Urothelium cell line (cell line): ENCODE data around the gene OS9.
A peak's percentile ranks its signal among the peaks of the same experiment; 100 is the strongest.

Source experiments
- DNase-seq: peaks from one replicate; pipeline ENCODE4 v3.0.0; 2011; ENCODE audit warnings: low spot score, mixed read lengths
- FAIRE-seq: peaks from 2 replicates; lab custom pipeline; 2011; peaks lifted over from hg19 to GRCh38; lab: Jason Lieb, UNC

Gene OS9

GRCh38 chr12:57735952-57736740, 42.2 kb downstream of the OS9 start:
- FAIRE-seq (peak; percentile 13), DNase-seq (peak; percentile 70)

- DNase-seq (no peak), FAIRE-seq (no peak)
Observed at GRCh38 chr12:57736741-57737466, 43.0 kb downstream of the OS9 start.

GRCh38 chr12:57737467-57738460, 43.8 kb downstream of the OS9 start:
- DNase-seq (peak; percentile 52), FAIRE-seq (no peak)

- FAIRE-seq (no peak), DNase-seq (peak; percentile 60)
Observed at GRCh38 chr12:57738661-57739237, 44.8 kb downstream of the OS9 start, which contains the start of gene AGAP2. Gene AGAP2 (minus strand): TSS chr12:57738742. CDS start chr12:57738246, 496 bp downstream.

- DNase-seq (no peak), FAIRE-seq (no peak)
Observed at GRCh38 chr12:57739387-57739786, 45.5 kb downstream of the OS9 start.

- DNase-seq: no peak
- no peak for FAIRE-seq
Observed at GRCh38 chr12:57739914-57740538, 46.1 kb downstream of the OS9 start.

- DNase-seq (no peak), FAIRE-seq (no peak)
Observed at GRCh38 chr12:57740656-57741412, 46.9 kb downstream of the OS9 start.

GRCh38 chr12:57741413-57741789, 47.5 kb downstream of the OS9 start:
- no peak for FAIRE-seq

GRCh38 chr12:57741844-57742738, 48.2 kb downstream of the OS9 start:
- DNase-seq (no peak), FAIRE-seq (no peak)

More at GRCh38 chr12:57741413-57741789, 47.5 kb downstream of the OS9 start:
- no peak for DNase-seq

- no peak for FAIRE-seq
- no peak for DNase-seq
Observed at GRCh38 chr12:57743769-57744168, 49.8 kb downstream of the OS9 start.

- DNase-seq (no peak), FAIRE-seq (no peak)
Observed at GRCh38 chr12:57744194-57744776, 50.4 kb downstream of the OS9 start.

GRCh38 chr12:57744777-57745484, 51.0 kb downstream of the OS9 start, which contains the start of gene TSPAN31:
Gene TSPAN31 (plus strand): TSS chr12:57745039. CDS start chr12:57745155, 116 bp downstream.
- FAIRE-seq: no peak
- peak; percentile 94 for DNase-seq

GRCh38 chr12:57745485-57745881, 51.6 kb downstream of the OS9 start:
- FAIRE-seq: no peak
- DNase-seq: no peak

- FAIRE-seq (no peak), DNase-seq (no peak)
Observed at GRCh38 chr12:57746025-57746424, 52.1 kb downstream of the OS9 start.

- DNase-seq (no peak), FAIRE-seq (no peak)
Observed at GRCh38 chr12:57749061-57749460, 55.1 kb downstream of the OS9 start.

GRCh38 chr12:57750561-57751431, 56.9 kb downstream of the OS9 start:
- DNase-seq (no peak), FAIRE-seq (no peak)
